Gastrocnemius medialis (tissue), 4 donors: Measurements from ENCODE around the gene UBAP2L.

Source experiments
- CTCF ChIP-seq, 5 experiments: fragments of 450-650 bp in 3 of 5; fragments of 200-600 bp in 2 of 5; sonication (generic) in 2 of 5; IDR thresholded peaks in 4 of 5; conservative IDR thresholded peaks in 1 of 5; 1 replicate in 4 of 5; 2 replicates in 1 of 5; pipeline ENCODE4 v1.5.1; 2016 to 2019; ENCODE audit warnings: antibody characterized with exemption in 5 of 5, mild to moderate bottlenecking in 3 of 5, moderate library complexity in 3 of 5
- POLR2A ChIP-seq, 2 donors: fragments of 450-650 bp; IDR thresholded peaks; one replicate each; pipeline ENCODE4 v1.6.1; 2017; ENCODE audit warnings: antibody characterized with exemption in 2 of 2, mild to moderate bottlenecking in 2 of 2, moderate library complexity in 2 of 2

DNA sequence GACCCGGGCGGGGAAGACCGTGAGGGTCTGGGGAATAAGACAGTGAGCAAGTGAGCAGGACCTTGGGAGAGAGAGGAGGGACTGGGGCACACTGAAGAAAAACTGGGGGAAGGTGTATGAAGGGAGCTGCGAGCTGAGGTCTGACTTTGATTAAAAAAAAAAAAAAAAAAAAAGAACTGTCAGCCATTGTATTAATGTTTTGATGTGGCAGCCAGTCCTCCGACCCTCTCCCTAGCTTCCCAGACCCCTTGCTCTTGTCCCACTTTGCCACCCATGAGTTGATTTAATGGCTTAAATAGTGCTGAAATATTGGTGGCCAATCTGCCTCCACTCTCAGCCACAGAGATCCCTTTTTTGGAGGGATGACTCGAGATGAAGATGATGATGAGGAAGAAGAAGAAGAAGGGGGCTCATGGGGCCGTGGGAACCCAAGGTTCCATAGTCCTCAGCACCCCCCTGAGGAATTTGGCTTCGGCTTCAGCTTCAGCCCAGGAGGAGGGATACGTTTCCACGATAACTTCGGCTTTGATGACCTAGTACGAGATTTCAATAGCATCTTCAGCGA is 52.3 kb downstream of the UBAP2L start:
- TF ChIP-seq CTCF (IDR thresholded peaks at IDR 0.05 in 4 of 5, conservative IDR thresholded peaks at IDR 0.05 in 1 of 5): no peak
- TF ChIP-seq POLR2A (IDR thresholded peaks at IDR 0.05): no peak
